K562 (cell line): ENCODE measurements around the gene AFM. TPM values are rescaled to one million over a fixed set of nuclear protein-coding genes. Genes with fewer than 3 reads are reported as not detected.

Experiments
- ATAC-seq: fragments of 200-7000 bp; cut with Tn5 transposase; 3 replicates; pipeline ENCODE4 v1.9.1; 2020; ENCODE audit warnings: moderate library complexity
- BruUV-seq: library from RNA; stranded (reverse); fragments of 400-500 nt; replicated peaks from 2 replicates; lab custom pipeline; 2021; lab: Mats Ljungman, UMichigan
- CTCF ChIA-PET: fragments of 300-600 bp; formaldehyde crosslinking; extraction: SDS; loops from one replicate; lab custom pipeline; 2021; ENCODE audit warnings: low intra/inter-chr PET ratio; lab: Yijun Ruan, JAX
- POLR2A ChIA-PET: fragments of 300-600, 350-650 bp; sonication (Branson Sonifier 250); formaldehyde crosslinking; extraction: SDS; loops from one replicate; lab custom pipeline; 2021; ENCODE audit warnings: antibody characterized with exemption, inconsistent platforms; lab: Yijun Ruan, JAX
- DNase-seq, 4 experiments: peaks; one replicate each; pipeline versions ENCODE4 v3.0.0 to v3.0.0-alpha.2; 2011 to 2018; ENCODE audit warnings: low spot score in 3 of 4, mixed read lengths in 3 of 4; ENCODE audit errors: extremely low read depth in 1 of 4
- FAIRE-seq: peaks from 2 replicates; lab custom pipeline; 2011; peaks lifted over from hg19 to GRCh38; lab: Jason Lieb, UNC
- H2AFZ ChIP-seq: 2 replicates; pipeline ENCODE4 v1.6.0; 2011; ENCODE audit warnings: low read depth, low read length, control low read depth, inconsistent platforms
- H3K27ac ChIP-seq: fragments of 200-600 bp; 3 replicates; pipeline ENCODE4 v1.8.0; 2011; ENCODE audit warnings: low read depth, mild to moderate bottlenecking, control low read depth, inconsistent platforms, low read length, moderate library complexity, mixed read lengths; ENCODE audit errors: extremely low read depth
- H3K27me3 ChIP-seq, 2 experiments: fragments of 300-600 bp in 1 of 2; 2 replicates in 1 of 2; 3 replicates in 1 of 2; pipeline versions ENCODE4 v1.6.0 to v1.8.0; 2011; ENCODE audit warnings: inconsistent platforms in 2 of 2, low read length in 2 of 2, mild to moderate bottlenecking in 1 of 2, mixed read lengths in 1 of 2, moderate library complexity in 1 of 2; ENCODE audit not compliant: control insufficient read depth in 2 of 2, insufficient read depth in 2 of 2
- H3K36me3 ChIP-seq: fragments of 300-600 bp; 3 replicates; pipeline ENCODE4 v1.8.0; 2011; ENCODE audit warnings: mild to moderate bottlenecking, low read length, inconsistent platforms; ENCODE audit not compliant: control insufficient read depth, insufficient read depth
- H3K4me1 ChIP-seq, 2 experiments: fragments of 200-600 bp in 1 of 2; replicated peaks in 1 of 2; 2 replicates in 1 of 2; 3 replicates in 1 of 2; pipeline versions ENCODE4 v1.5.1 to v1.8.0; 2011; ENCODE audit warnings: inconsistent platforms in 2 of 2, low read length in 2 of 2, mild to moderate bottlenecking in 1 of 2, mixed read lengths in 1 of 2, moderate library complexity in 1 of 2; ENCODE audit not compliant: control insufficient read depth in 2 of 2, insufficient read depth in 2 of 2
- H3K4me2 ChIP-seq: 2 replicates; pipeline ENCODE4 v1.6.1; 2011; ENCODE audit warnings: low read length, control low read depth, inconsistent platforms, mixed read lengths; ENCODE audit not compliant: insufficient read depth
- H3K4me3 ChIP-seq: fragments of 200-600 bp; sonication (generic), shearing (Covaris generic); 2 replicates; pipeline ENCODE4 v1.5.1; 2016; ENCODE audit warnings: control low read depth, inconsistent platforms
- H3K79me2 ChIP-seq: fragments of 200-600 bp; 3 replicates; pipeline ENCODE4 v1.8.0; 2011; ENCODE audit warnings: low read length, inconsistent platforms; ENCODE audit not compliant: control insufficient read depth, insufficient read depth
- H3K9ac ChIP-seq, 2 experiments: 2 replicates each; pipeline versions ENCODE4 v1.6.0 to v1.6.1; 2011; ENCODE audit warnings: low read depth in 2 of 2, low read length in 2 of 2, control low read depth in 1 of 2, inconsistent platforms in 1 of 2, mild to moderate bottlenecking in 1 of 2, mixed read lengths in 1 of 2; ENCODE audit not compliant: insufficient read depth in 1 of 2
- H3K9me1 ChIP-seq: one replicate; pipeline ENCODE4 v1.6.0; 2011; ENCODE audit warnings: inconsistent platforms, mild to moderate bottlenecking, low read length, moderate library complexity; ENCODE audit not compliant: control insufficient read depth, insufficient read depth
- H3K9me3 ChIP-seq: replicated peaks from 2 replicates; pipeline ENCODE4 v1.5.1; 2011; ENCODE audit warnings: low read depth, low read length, inconsistent platforms; ENCODE audit not compliant: control insufficient read depth, insufficient read depth
- H4K20me1 ChIP-seq: replicated peaks from 2 replicates; pipeline ENCODE4 v1.6.1; 2011; ENCODE audit warnings: low read length, inconsistent platforms, mixed read lengths; ENCODE audit not compliant: control insufficient read depth, insufficient read depth
- ATF2 ChIP-seq: sonication (generic); formaldehyde crosslinking; IDR thresholded peaks from 2 replicates; pipeline ENCODE4 v1.8.1; 2022; ENCODE audit warnings: missing genetic modification reagents
- CC2D1A ChIP-seq: fragments of 450-650 bp; IDR thresholded peaks from 2 replicates; pipeline ENCODE4 v1.6.1; 2017; ENCODE audit warnings: mild to moderate bottlenecking
- FOXP4 ChIP-seq: sonication (generic); formaldehyde crosslinking; IDR thresholded peaks from 2 replicates; pipeline ENCODE4 v1.8.0; 2022; ENCODE audit warnings: mild to moderate bottlenecking, missing genetic modification reagents, borderline replicate concordance
- HCFC1 ChIP-seq: IDR thresholded peaks from 2 replicates; pipeline ENCODE4 v1.6.1; 2012; ENCODE audit warnings: low read depth, low read length, improper control_type of control experiment
- HOMEZ ChIP-seq: fragments of 250-450 bp; sonication (Bioruptor Pico); IDR thresholded peaks from 2 replicates; pipeline ENCODE4 v1.4.0; 2020; ENCODE audit warnings: mild to moderate bottlenecking, moderate library complexity
- ID3 ChIP-seq, 2 experiments: fragments of 250-450 bp in 1 of 2; fragments of 450-650 bp in 1 of 2; sonication (Bioruptor Pico) in 1 of 2; IDR thresholded peaks; 2 replicates each; pipeline versions ENCODE4 v1.6.1 to v1.8.0; 2016 to 2021; ENCODE audit warnings: mild to moderate bottlenecking in 2 of 2, moderate library complexity in 2 of 2, missing compliant biosample characterization in 1 of 2, missing genetic modification characterization in 1 of 2
- POLR2H ChIP-seq: IDR thresholded peaks from 2 replicates; pipeline ENCODE4 v1.6.1; 2016; ENCODE audit warnings: missing genetic modification characterization, low read depth, mild to moderate bottlenecking, control low read depth, missing compliant biosample characterization, moderate library complexity
- RHOXF2B ChIP-seq: fragments of 250-450 bp; sonication (Bioruptor Pico); conservative IDR thresholded peaks from 2 replicates; pipeline ENCODE4 v1.5.1; 2021
- SOX6 ChIP-seq: fragments of 450-650 bp; IDR thresholded peaks from 2 replicates; pipeline ENCODE4 v1.6.1; 2014; ENCODE audit warnings: mild to moderate bottlenecking
- TEAD1 ChIP-seq, 2 experiments: fragments of 450-650 bp in 1 of 2; sonication (generic) in 1 of 2; formaldehyde crosslinking; IDR thresholded peaks; 2 replicates each; pipeline versions ENCODE4 v1.4.0 to v1.8.0; 2020 to 2022; ENCODE audit warnings: mild to moderate bottlenecking in 2 of 2, missing genetic modification reagents in 1 of 2
- WGBS: fragments of 100-300 bp; shearing (Covaris generic); methylation state at CpG from one replicate; pipeline ENCODE4 v1.1.6; 2016; ENCODE audit warnings: low coverage, mixed read lengths; ENCODE audit not compliant: insufficient coverage; ENCODE audit errors: missing lambda C conversion rate; 5-methylcytosine and 5-hydroxymethylcytosine counted together
- in situ Hi-C: fragments of 300-500 bp; cut with MboI; formaldehyde crosslinking; loops from 4 replicates; pipeline ENCODE4 v1.15.0; 2018; ENCODE audit warnings: inconsistent platforms, mixed read lengths
- intact Hi-C: fragments of 100-400 bp; cut with micrococcal nuclease; formaldehyde crosslinking; loops from 2 replicates; pipeline ENCODE4 v1.14.2; 2022
- polyA plus RNA-seq, 8 experiments: library from polyadenylated mRNA; depleted of rRNA in 4 of 8; stranded (reverse) in 5 of 8; unstranded in 3 of 8; fragments of >200 nt; fragmentation: Nextera tagmentation in 2 of 8; fragmentation: Illumina TruSeq in 1 of 8; extraction: Ambion mirVana in 2 of 8; extraction: Trizol in 1 of 8; gene quantifications; 2 replicates each; pipeline versions ENCODE4 v1.2.1 to v1.2.3, GENCODE V29; 2011 to 2014; ENCODE audit warnings: inconsistent platforms in 1 of 8, missing spikeins in 1 of 8
- total RNA-seq, 7 experiments: library from RNA; depleted of rRNA in 6 of 7; stranded (reverse); fragments of >200 nt in 6 of 7; fragmentation: Illumina TruSeq in 2 of 7; extraction: Trizol in 2 of 7; gene quantifications; 2 replicates each; pipeline versions ENCODE4 v1.2.1 to v1.2.3, GENCODE V29; 2011 to 2021; ENCODE audit warnings: low replicate concordance in 1 of 7
- TF ChIP-seq, protein P1 (sequence below): fragments of 450-650 bp; IDR thresholded peaks from 2 replicates; pipeline ENCODE4 v1.6.1; 2018; ENCODE audit not compliant: partially characterized antibody

Gene AFM
- total and polyA plus RNA-seq, 9 of the 15 experiments (the other 6 are each of a cell fraction or from before 2014, with no cell fraction given) = 0.07 to 0.15 (median 0.12) TPM; not detected in 5

DNA sequence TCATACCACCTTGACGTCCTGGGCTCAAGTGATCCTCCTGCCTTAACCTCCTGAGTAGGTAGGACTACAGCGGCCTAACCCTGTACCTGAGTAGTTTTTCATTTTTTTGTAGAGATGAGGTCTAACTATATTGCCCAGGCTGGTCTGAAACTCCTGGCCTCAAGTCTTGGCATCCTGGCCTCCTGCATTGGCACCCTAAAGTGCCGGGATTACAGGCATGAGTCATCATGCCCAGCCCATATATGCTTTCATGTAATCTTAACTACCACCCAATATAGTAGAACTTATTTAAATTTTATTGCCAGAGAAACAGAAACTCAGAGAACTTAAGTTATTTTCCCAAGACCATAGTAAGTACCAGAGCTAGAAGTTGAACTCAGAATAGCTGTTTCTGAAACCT is 27.1 kb downstream of the AFM start:
- H4K20me1 ChIP-seq = no peaks in the 10 kb centered on the region
- H3K9ac ChIP-seq = no peak overlapping the region
- no peak for DNase-seq
- no peaks in the 10 kb centered on the region for H3K9me3 ChIP-seq
- no peak overlapping the region for H3K27ac ChIP-seq
- H3K4me3 ChIP-seq = no peak overlapping the region
- no peaks in the 10 kb centered on the region for H3K36me3 ChIP-seq
- ChIA-PET POLR2A (interaction anchor here (1.5 kb wide), 1 partner anchor 9 kb away, joined by 3 read pairs; no protein-coding TSS in a partner anchor), CTCF (no interaction called here)
- no peak overlapping the region for H2AFZ ChIP-seq
- BruUV-seq = no TSS peak
- no peaks in the 10 kb centered on the region for H3K4me1 ChIP-seq
- intact Hi-C loops = no loop called here
- FAIRE-seq = no peak
- H3K4me2 ChIP-seq = no peak overlapping the region
- no peaks in the 10 kb centered on the region for H3K79me2 ChIP-seq
- no peak for ATAC-seq
- H3K27me3 ChIP-seq = no peaks in the 10 kb centered on the region
- H3K9me1 ChIP-seq = no peaks in the 10 kb centered on the region
- WGBS = 10% methylated on average over 3 of the region's 3 CpGs
- in situ Hi-C loops = no loop called here
- no peak for TF ChIP-seq HOMEZ (CRISPR knock-in tag)
- no peak for TF ChIP-seq HCFC1
- no peak for TF ChIP-seq CC2D1A
- no peak for TF ChIP-seq ID3 (CRISPR knock-in tag; IDR thresholded peaks at IDR 0.05)
- no peak for TF ChIP-seq ID3 (tag; IDR thresholded peaks at IDR 0.05)
- no peak for TF ChIP-seq SOX6
- TF ChIP-seq, protein P1, sequence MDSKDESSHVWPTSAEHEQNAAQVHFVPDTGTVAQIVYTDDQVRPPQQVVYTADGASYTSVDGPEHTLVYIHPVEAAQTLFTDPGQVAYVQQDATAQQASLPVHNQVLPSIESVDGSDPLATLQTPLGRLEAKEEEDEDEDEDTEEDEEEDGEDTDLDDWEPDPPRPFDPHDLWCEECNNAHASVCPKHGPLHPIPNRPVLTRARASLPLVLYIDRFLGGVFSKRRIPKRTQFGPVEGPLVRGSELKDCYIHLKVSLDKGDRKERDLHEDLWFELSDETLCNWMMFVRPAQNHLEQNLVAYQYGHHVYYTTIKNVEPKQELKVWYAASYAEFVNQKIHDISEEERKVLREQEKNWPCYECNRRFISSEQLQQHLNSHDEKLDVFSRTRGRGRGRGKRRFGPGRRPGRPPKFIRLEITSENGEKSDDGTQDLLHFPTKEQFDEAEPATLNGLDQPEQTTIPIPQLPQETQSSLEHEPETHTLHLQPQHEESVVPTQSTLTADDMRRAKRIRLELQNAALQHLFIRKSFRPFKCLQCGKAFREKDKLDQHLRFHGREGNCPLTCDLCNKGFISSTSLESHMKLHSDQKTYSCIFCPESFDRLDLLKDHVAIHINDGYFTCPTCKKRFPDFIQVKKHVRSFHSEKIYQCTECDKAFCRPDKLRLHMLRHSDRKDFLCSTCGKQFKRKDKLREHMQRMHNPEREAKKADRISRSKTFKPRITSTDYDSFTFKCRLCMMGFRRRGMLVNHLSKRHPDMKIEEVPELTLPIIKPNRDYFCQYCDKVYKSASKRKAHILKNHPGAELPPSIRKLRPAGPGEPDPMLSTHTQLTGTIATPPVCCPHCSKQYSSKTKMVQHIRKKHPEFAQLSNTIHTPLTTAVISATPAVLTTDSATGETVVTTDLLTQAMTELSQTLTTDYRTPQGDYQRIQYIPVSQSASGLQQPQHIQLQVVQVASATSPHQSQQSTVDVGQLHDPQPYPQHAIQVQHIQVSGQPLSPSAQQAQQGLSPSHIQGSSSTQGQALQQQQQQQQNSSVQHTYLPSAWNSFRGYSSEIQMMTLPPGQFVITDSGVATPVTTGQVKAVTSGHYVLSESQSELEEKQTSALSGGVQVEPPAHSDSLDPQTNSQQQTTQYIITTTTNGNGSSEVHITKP = no peak
- TF ChIP-seq TEAD1 (CRISPR knock-in tag; IDR thresholded peaks at IDR 0.05) = no peak
- TF ChIP-seq FOXP4 (CRISPR knock-in tag) = no peak
- no peak for TF ChIP-seq ATF2 (CRISPR knock-in tag)
- no peak for TF ChIP-seq POLR2H (tag)
- TF ChIP-seq RHOXF2B = no peak
